HG03139 (cell line): ENCODE data around the gene EVA1A.

Experiments used
- ATAC-seq: cut with Tn5 transposase; IDR thresholded peaks from one replicate; pipeline ENCODE4 v1.9.1; 2021; ENCODE audit not compliant: unreplicated experiment

Gene EVA1A

GRCh38 chr2:75545922-75546321, 14.8 kb downstream of the EVA1A start:
- ATAC-seq = no peak

- ATAC-seq = no peak
These were observed 15.4 kb downstream of the EVA1A start for GRCh38 chr2:75545387-75545786.

- ATAC-seq = no peak
These were observed 17.3 kb downstream of the EVA1A start for GRCh38 chr2:75543446-75543845.

- no peak for ATAC-seq
These were observed 19.3 kb downstream of the EVA1A start for GRCh38 chr2:75541430-75541829.

- ATAC-seq = no peak
These were observed 19.7 kb downstream of the EVA1A start for GRCh38 chr2:75540994-75541393.

- no peak for ATAC-seq
These were observed 20.6 kb downstream of the EVA1A start for GRCh38 chr2:75539955-75540716.

GRCh38 chr2:75538521-75539490, 21.9 kb downstream of the EVA1A start:
- no peak for ATAC-seq

GRCh38 chr2:75537658-75538057, 23.1 kb downstream of the EVA1A start:
- no peak for ATAC-seq

GRCh38 chr2:75533135-75533534, 27.6 kb downstream of the EVA1A start:
- no peak for ATAC-seq

GRCh38 chr2:75532488-75532887, 28.3 kb downstream of the EVA1A start:
- no peak for ATAC-seq

GRCh38 chr2:75528221-75528977, 32.3 kb downstream of the EVA1A start:
- ATAC-seq = no peak

- ATAC-seq = no peak
These were observed 33.1 kb downstream of the EVA1A start for GRCh38 chr2:75527676-75528075.

GRCh38 chr2:75526842-75527241, 33.9 kb downstream of the EVA1A start:
- no peak for ATAC-seq

- no peak for ATAC-seq
These were observed 35.1 kb downstream of the EVA1A start for GRCh38 chr2:75525434-75526310.

- ATAC-seq = no peak
These were observed 36.3 kb downstream of the EVA1A start for GRCh38 chr2:75524276-75524911.

- ATAC-seq = no peak
These were observed 37.1 kb downstream of the EVA1A start for GRCh38 chr2:75523313-75524275.

GRCh38 chr2:75522543-75523312, 38.0 kb downstream of the EVA1A start:
- no peak for ATAC-seq
